HEK293T (cell line): Measurements from ENCODE around the gene CNKSR3.

Experiments
- CTCF ChIA-PET: fragments of 350-600 bp; formaldehyde crosslinking; extraction: SDS; loops from one replicate; lab custom pipeline; 2021; ENCODE audit warnings: antibody characterized with exemption, inconsistent platforms; lab: Yijun Ruan, JAX
- POLR2A ChIA-PET: fragments of 350-600 bp; formaldehyde crosslinking; extraction: SDS; loops from one replicate; lab custom pipeline; 2020; ENCODE audit warnings: antibody characterized with exemption, inconsistent platforms; lab: Yijun Ruan, JAX
- DNase-seq: peaks from one replicate; pipeline ENCODE4 v3.0.0; 2012; ENCODE audit warnings: mixed read lengths; ENCODE audit errors: extremely low spot score
- ARNT ChIP-seq: fragments of 450-650 bp; IDR thresholded peaks from 2 replicates; pipeline ENCODE4 v1.6.1; 2017; ENCODE audit warnings: mild to moderate bottlenecking
- BHLHE40 ChIP-seq: fragments of 450-650 bp; IDR thresholded peaks from 2 replicates; pipeline ENCODE4 v1.6.1; 2016; ENCODE audit warnings: mild to moderate bottlenecking, moderate library complexity, borderline replicate concordance
- CTBP1 ChIP-seq: fragments of 450-650 bp; IDR thresholded peaks from 2 replicates; pipeline ENCODE4 v1.6.1; 2016; ENCODE audit warnings: borderline replicate concordance
- ELF4 ChIP-seq: fragments of 450-650 bp; IDR thresholded peaks from 2 replicates; pipeline ENCODE4 v1.6.1; 2017; ENCODE audit warnings: antibody characterized with exemption
- FOXA1 ChIP-seq: fragments of 450-650 bp; IDR thresholded peaks from 2 replicates; pipeline ENCODE4 v1.6.1; 2016; ENCODE audit warnings: mild to moderate bottlenecking
- FOXK2 ChIP-seq: fragments of 450-650 bp; IDR thresholded peaks from 2 replicates; pipeline ENCODE4 v1.6.1; 2016; ENCODE audit warnings: mild to moderate bottlenecking
- FOXM1 ChIP-seq: fragments of 450-650 bp; IDR thresholded peaks from 2 replicates; pipeline ENCODE4 v1.6.1; 2017; ENCODE audit warnings: mild to moderate bottlenecking, borderline replicate concordance
- HDGF ChIP-seq: fragments of 450-650 bp; IDR thresholded peaks from 2 replicates; pipeline ENCODE4 v1.6.1; 2017; ENCODE audit warnings: antibody characterized with exemption, borderline replicate concordance
- L3MBTL2 ChIP-seq: fragments of 450-650 bp; conservative IDR thresholded peaks from 2 replicates; pipeline ENCODE4 v1.6.1; 2016; ENCODE audit warnings: mild to moderate bottlenecking
- LEF1 ChIP-seq: fragments of 450-650 bp; IDR thresholded peaks from 2 replicates; pipeline ENCODE4 v1.6.1; 2017; ENCODE audit warnings: mild to moderate bottlenecking, borderline replicate concordance
- NFRKB ChIP-seq: fragments of 450-650 bp; IDR thresholded peaks from 2 replicates; pipeline ENCODE4 v1.6.1; 2016; ENCODE audit warnings: mild to moderate bottlenecking, moderate library complexity
- PKNOX1 ChIP-seq: fragments of 450-650 bp; IDR thresholded peaks from 2 replicates; pipeline ENCODE4 v1.6.1; 2016
- SP1 ChIP-seq: fragments of 450-650 bp; IDR thresholded peaks from 2 replicates; pipeline ENCODE4 v1.6.1; 2017
- SUZ12 ChIP-seq: fragments of 450-650 bp; IDR thresholded peaks from 2 replicates; pipeline ENCODE4 v1.6.1; 2016; ENCODE audit warnings: mild to moderate bottlenecking
- TARDBP ChIP-seq: fragments of 450-650 bp; IDR thresholded peaks from 2 replicates; pipeline ENCODE4 v1.6.1; 2016
- ZNF384 ChIP-seq: fragments of 450-650 bp; IDR thresholded peaks from 2 replicates; pipeline ENCODE4 v1.6.1; 2016

The CNKSR3 gene

DNA sequence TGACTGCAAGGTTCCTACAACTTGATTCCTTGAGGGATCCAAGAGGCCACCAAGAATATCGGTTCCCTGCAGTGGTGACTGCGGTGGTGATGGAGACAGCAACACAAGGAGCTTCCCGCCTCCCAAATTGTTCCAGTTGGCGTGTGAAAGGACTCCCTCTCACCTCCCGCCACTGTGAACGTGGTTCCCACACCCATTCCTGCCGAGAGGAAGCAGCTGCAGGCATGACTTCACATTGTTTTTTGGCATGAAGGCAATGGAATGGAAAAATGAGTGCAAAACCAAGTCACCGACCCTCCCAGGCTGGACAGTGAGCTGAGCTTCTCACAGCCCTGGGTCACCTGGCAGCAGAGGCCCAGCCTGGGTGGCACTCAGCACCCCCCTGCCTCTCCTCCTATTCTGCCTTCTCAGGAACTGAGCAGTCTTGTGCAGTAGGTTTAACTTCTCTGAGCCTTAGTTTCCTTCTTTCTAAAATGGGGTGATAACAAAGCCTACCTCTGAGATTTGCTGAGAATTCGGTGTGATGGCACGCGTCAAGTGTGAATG lies 75.0 kb downstream of the CNKSR3 start:
- ChIA-PET CTCF (no interaction called here), POLR2A (no interaction called here)
- DNase-seq, result no peak
- TF ChIP-seq PKNOX1 (no peak), FOXK2 (no peak), FOXM1 (no peak), SUZ12 (no peak), ARNT (no peak), NFRKB (no peak), ZNF384 (no peak), L3MBTL2 (no peak), SP1 (no peak), ELF4 (no peak), HDGF (no peak), BHLHE40 (no peak), LEF1 (no peak), TARDBP (no peak), CTBP1 (no peak)

- CTCF ChIA-PET, result no interaction called here
Measured at GRCh38 chr6:154434662-154435061, 75.8 kb downstream of the CNKSR3 start.

GRCh38 chr6:154433477-154434241 lies 76.8 kb downstream of the CNKSR3 start:
- no peak for TF ChIP-seq L3MBTL2
- no peak for TF ChIP-seq LEF1
- no peak for TF ChIP-seq ZNF384
- no peak for TF ChIP-seq TARDBP
- TF ChIP-seq FOXK2, result no peak
- TF ChIP-seq HDGF, result no peak
- TF ChIP-seq FOXM1, result no peak
- no peak for TF ChIP-seq SP1
- TF ChIP-seq PKNOX1, result no peak
- no peak for TF ChIP-seq ARNT
- no peak for TF ChIP-seq NFRKB
- no peak for TF ChIP-seq CTBP1
- TF ChIP-seq ELF4, result no peak
- TF ChIP-seq FOXA1, result no peak
- no peak for TF ChIP-seq SUZ12
- TF ChIP-seq BHLHE40, result no peak
- ChIA-PET POLR2A (no interaction called here), CTCF (interaction anchor here (0.5 to 1.0 kb wide), 2 partner anchors 13 to 14 kb away, joined by 3 to 6 read pairs; no protein-coding TSS in a partner anchor)
- DNase-seq, result no peak

More at GRCh38 chr6:154434662-154435061, 75.8 kb downstream of the CNKSR3 start:
- no peak for DNase-seq
- POLR2A ChIA-PET, result no interaction called here
- TF ChIP-seq L3MBTL2 (no peak), PKNOX1 (no peak), HDGF (no peak), LEF1 (no peak), FOXM1 (no peak), ELF4 (no peak), CTBP1 (no peak), BHLHE40 (no peak), TARDBP (no peak), SUZ12 (no peak), ARNT (no peak), NFRKB (no peak), SP1 (no peak), FOXK2 (no peak), FOXA1 (no peak), ZNF384 (no peak)

GRCh38 chr6:154432533-154433476 lies 77.7 kb downstream of the CNKSR3 start:
- POLR2A ChIA-PET, result no interaction called here
- TF ChIP-seq ZNF384 (no peak), ARNT (no peak), TARDBP (no peak), PKNOX1 (no peak), SUZ12 (no peak), LEF1 (no peak), HDGF (no peak), BHLHE40 (no peak), ELF4 (no peak), CTBP1 (no peak), SP1 (no peak), NFRKB (no peak)
- DNase-seq, result no peak
- CTCF ChIA-PET, result interaction anchor here (1.0 kb wide), 1 partner anchor 15 kb away, joined by 3 read pairs; no protein-coding TSS in a partner anchor
